Endothelial cell of umbilical vein (primary cell): ENCODE data around the gene HPS4. TPM values are rescaled to one million over a fixed set of nuclear protein-coding genes. Genes with fewer than 3 reads are reported as not detected.

Experiments used
- BruUV-seq: library from RNA; stranded (reverse); fragments of 400-500 nt; replicated peaks from 2 replicates; lab custom pipeline; 2021; lab: Mats Ljungman, UMichigan
- CTCF ChIA-PET: fragments of 300-600, 350-600 bp; sonication (Branson Sonifier 250); formaldehyde crosslinking; loops from one replicate; lab custom pipeline; 2021; ENCODE audit warnings: antibody characterized with exemption, inconsistent platforms; lab: Charles Lee
- POLR2A ChIA-PET: fragments of 300-600, 350-600 bp; sonication (Branson Sonifier 250); formaldehyde crosslinking; loops from one replicate; lab custom pipeline; 2021; ENCODE audit warnings: antibody characterized with exemption, inconsistent platforms; lab: Charles Lee
- DNase-seq: peaks from one replicate; pipeline ENCODE4 v3.0.0-alpha.2; 2011; ENCODE audit warnings: low read depth, low spot score
- FAIRE-seq: peaks from 2 replicates; lab custom pipeline; 2011; peaks lifted over from hg19 to GRCh38; lab: Jason Lieb, UNC
- H2AFZ ChIP-seq: 2 replicates; pipeline ENCODE4 v1.6.0; 2012; ENCODE audit warnings: low read depth, low read length, control low read depth, inconsistent platforms
- H3K27ac ChIP-seq: 2 replicates; pipeline ENCODE4 v1.5.1; 2011; ENCODE audit warnings: low read depth, mild to moderate bottlenecking, control low read depth, low read length, moderate library complexity; ENCODE audit not compliant: insufficient read depth
- H3K27me3 ChIP-seq, 2 experiments: 2 replicates each; pipeline versions ENCODE4 v1.6.0 to v1.6.1; 2011; ENCODE audit warnings: low read length in 2 of 2, mixed read lengths in 1 of 2; ENCODE audit not compliant: control insufficient read depth in 2 of 2, insufficient read depth in 2 of 2
- H3K36me3 ChIP-seq, 2 experiments: 2 replicates in 1 of 2; 3 replicates in 1 of 2; pipeline ENCODE4 v1.5.1; 2011; ENCODE audit warnings: low read length in 2 of 2, mild to moderate bottlenecking in 1 of 2, moderate library complexity in 1 of 2; ENCODE audit not compliant: control insufficient read depth in 2 of 2, insufficient read depth in 2 of 2; ENCODE audit errors: extremely low read depth in 1 of 2
- H3K4me1 ChIP-seq: 3 replicates; pipeline ENCODE4 v1.5.1; 2011; ENCODE audit warnings: mild to moderate bottlenecking, low read length; ENCODE audit not compliant: control insufficient read depth, insufficient read depth; ENCODE audit errors: extremely low read depth
- H3K4me2 ChIP-seq: 2 replicates; pipeline ENCODE4 v1.6.1; 2011; ENCODE audit warnings: low read length, control low read depth, mixed read lengths; ENCODE audit not compliant: insufficient read depth
- H3K4me3 ChIP-seq, 3 experiments: fragments of 200-600 bp in 1 of 3; sonication (generic), shearing (Covaris generic) in 1 of 3; replicated peaks in 1 of 3; 2 replicates each; pipeline ENCODE4 v1.5.1; 2011 to 2016; ENCODE audit warnings: control low read depth in 3 of 3, low read length in 3 of 3, mild to moderate bottlenecking in 2 of 3, inconsistent platforms in 1 of 3, low read depth in 1 of 3, moderate library complexity in 1 of 3; ENCODE audit not compliant: insufficient read depth in 1 of 3
- H3K79me2 ChIP-seq: 2 replicates; pipeline ENCODE4 v1.6.0; 2012; ENCODE audit warnings: low read length, inconsistent platforms; ENCODE audit not compliant: control insufficient read depth, insufficient read depth
- H3K9ac ChIP-seq: replicated peaks from 2 replicates; pipeline ENCODE3; 2011; ENCODE audit warnings: low read length, control low read depth; ENCODE audit not compliant: insufficient read depth; ENCODE audit errors: extremely low read depth
- H3K9me1 ChIP-seq: replicated peaks from 3 replicates; pipeline ENCODE4 v1.6.0; 2011; ENCODE audit warnings: mild to moderate bottlenecking, low read length; ENCODE audit not compliant: control insufficient read depth, insufficient read depth; ENCODE audit errors: extremely low read depth
- H3K9me3 ChIP-seq: replicated peaks from 2 replicates; pipeline ENCODE4 v1.5.1; 2012; ENCODE audit warnings: low read length, inconsistent platforms; ENCODE audit not compliant: control insufficient read depth, insufficient read depth
- H4K20me1 ChIP-seq: replicated peaks from 2 replicates; pipeline ENCODE3; 2011; ENCODE audit warnings: mild to moderate bottlenecking, low read length; ENCODE audit not compliant: control insufficient read depth, insufficient read depth; ENCODE audit errors: extremely low read depth
- CTCF ChIP-seq, 2 donors: IDR thresholded peaks; 1 replicate in 1 of 2; 2 replicates in 1 of 2; pipeline ENCODE4 v1.5.1; 2011; ENCODE audit warnings: low read length in 2 of 2, mild to moderate bottlenecking in 2 of 2, moderate library complexity in 2 of 2, control low read depth in 1 of 2, inconsistent platforms in 1 of 2, low read depth in 1 of 2; ENCODE audit not compliant: insufficient read depth in 1 of 2; ENCODE audit errors: extremely low read depth in 1 of 2
- EZH2 ChIP-seq: IDR thresholded peaks from 2 replicates; pipeline ENCODE4 v1.6.1; 2012; ENCODE audit warnings: borderline replicate concordance, low read depth, mild to moderate bottlenecking, moderate library complexity, low read length, inconsistent platforms; ENCODE audit not compliant: severe bottlenecking
- FOS ChIP-seq: IDR thresholded peaks from 2 replicates; pipeline ENCODE4 v1.6.1; 2011; ENCODE audit warnings: mild to moderate bottlenecking, low read length, moderate library complexity, borderline replicate concordance; ENCODE audit not compliant: insufficient read depth
- GATA2 ChIP-seq: IDR thresholded peaks from 2 replicates; pipeline ENCODE4 v1.7.0; 2011; ENCODE audit warnings: low read depth, mild to moderate bottlenecking, moderate library complexity, mixed read lengths, low read length; ENCODE audit not compliant: insufficient read length, insufficient read depth
- JUN ChIP-seq: IDR thresholded peaks from 2 replicates; pipeline ENCODE4 v1.6.1; 2011; ENCODE audit warnings: borderline replicate concordance, low read depth; ENCODE audit not compliant: insufficient read length, insufficient read depth
- MAX ChIP-seq: IDR thresholded peaks from 2 replicates; pipeline ENCODE4 v1.6.1; 2011; ENCODE audit not compliant: insufficient read depth, insufficient read length
- MYC ChIP-seq: IDR thresholded peaks from one replicate; pipeline ENCODE4 v1.6.1; 2011; ENCODE audit warnings: mild to moderate bottlenecking, low read depth, low read length
- POLR2A ChIP-seq: IDR thresholded peaks from 2 replicates; pipeline ENCODE4 v1.6.1; 2012; ENCODE audit warnings: low read depth, mild to moderate bottlenecking, control low read depth, low read length
- POLR2AphosphoS5 ChIP-seq: IDR thresholded peaks from 2 replicates; pipeline ENCODE4 v1.6.1; 2012; ENCODE audit warnings: low read depth, mild to moderate bottlenecking, control low read depth, low read length, moderate library complexity; ENCODE audit not compliant: insufficient read depth
- dilution Hi-C: fragments of 300-500 bp; cut with MboI; formaldehyde crosslinking; loops from one replicate; pipeline ENCODE4 v1.15.0; 2019; ENCODE audit warnings: low sequenced_read_pairs; ENCODE audit not compliant: extremely low pct_ligation_motif_present
- intact Hi-C: fragments of 100-400 bp; cut with micrococcal nuclease; formaldehyde crosslinking; loops from one replicate; pipeline ENCODE4 v1.10.0; 2022
- polyA plus RNA-seq, 4 experiments: library from polyadenylated mRNA; depleted of rRNA in 3 of 4; stranded (reverse) in 3 of 4; unstranded in 1 of 4; fragments of >200 nt; gene quantifications; 2 replicates each; pipeline versions ENCODE4 v1.2.1 to v1.2.3, GENCODE V29; 2011 to 2012; ENCODE audit warnings: missing spikeins in 1 of 4
- total RNA-seq: library from RNA; stranded (reverse); gene quantifications from 2 replicates; pipeline ENCODE4 v1.2.3, GENCODE V29; 2021

The HPS4 gene
- total and polyA plus RNA-seq, 2 donors (not counting 3 experiments of a cell fraction or from before 2014, with no cell fraction given), result 28.4 to 29.7 TPM

- Histone ChIP-seq H3K36me3 (peaks cover 22 to 33% of the 10 kb centered on the region in 2 experiments), H3K9me3 (no peaks in the 10 kb centered on the region)
- POLR2A ChIA-PET, result no interaction called here
Observed at GRCh38 chr22:26466196-26466595, 17.4 kb downstream of the HPS4 start.

More at GRCh38 chr22:26466196-26466595, 17.4 kb downstream of the HPS4 start:
- Histone ChIP-seq H3K9ac (no peak overlapping the region), H3K4me1 (peaks cover 18% of the 10 kb centered on the region), H3K4me2 (no peak overlapping the region), H3K4me3 (no peak overlapping the region), H3K79me2 (no peaks in the 10 kb centered on the region), H3K27ac (no peak overlapping the region), H3K9me1 (no peaks in the 10 kb centered on the region), H3K27me3 (no peaks in the 10 kb centered on the region), H2AFZ (no peak overlapping the region), H4K20me1 (no peaks in the 10 kb centered on the region)
- dilution Hi-C loops, result no loop called here
- intact Hi-C loops, result no loop called here
- TF ChIP-seq FOS, result no peak
- TF ChIP-seq POLR2A, result no peak
- no peak for TF ChIP-seq GATA2
- TF ChIP-seq POLR2AphosphoS5, result no peak
- TF ChIP-seq JUN, result no peak
- no peak for TF ChIP-seq EZH2
- no peak for TF ChIP-seq MYC
- TF ChIP-seq CTCF (IDR thresholded peaks at IDR 0.05; ENCODE audit: extremely low read depth in 1 of 2, insufficient read depth in 1 of 2, low read depth in 1 of 2, low read length in 2 of 2), result no peak
- TF ChIP-seq MAX, result no peak
- DNase-seq, result no peak
- no peak for FAIRE-seq
- BruUV-seq, result no TSS peak
- CTCF ChIA-PET, result interaction anchor here (10.0 kb wide), 1 partner anchor 100 kb away, joined by 148 read pairs; no protein-coding TSS in a partner anchor
